Measurements from ENCODE around the gene SNX33.
"Not testable (repeated sequence)": the region's sequence is repeated elsewhere in the genome, so short reads cannot be mapped to it uniquely, and the experiment has no call there.

The SNX33 gene

GRCh38 chr15:75676688-75677464, 29.2 kb downstream of the SNX33 start:
- Histone ChIP-seq H3K4me3 (ENCODE audit: low read depth in 1 of 2, low read length in 2 of 2) (no peak overlapping the region), H3K27me3 (ENCODE audit: insufficient read depth, low read length, poor library complexity) (no peaks in the 10 kb centered on the region), H4K20me1 (ENCODE audit: insufficient read depth, low read length) (no peaks in the 10 kb centered on the region), H3K9ac (ENCODE audit: low read depth, low read length) (no peak overlapping the region), H3K36me3 (ENCODE audit: insufficient read depth, low read length) (no peaks in the 10 kb centered on the region), H3K4me1 (ENCODE audit: insufficient read depth, low read length) (no peaks in the 10 kb centered on the region), H2AFZ (ENCODE audit: low read depth, low read length) (no peak overlapping the region), H3K27ac (ENCODE audit: low read length) (no peak overlapping the region), H3K9me3 (ENCODE audit: insufficient read depth, low read length, severe bottlenecking) (no peaks in the 10 kb centered on the region), H3K79me2 (ENCODE audit: insufficient read depth, low read length) (no peaks in the 10 kb centered on the region), H3K4me2 (ENCODE audit: insufficient read depth, low read length) (no peak overlapping the region)
- ATAC-seq (ENCODE audit: insufficient read depth, low read depth) = no peak
- DNase-seq = no peak
- TF ChIP-seq, protein P1, sequence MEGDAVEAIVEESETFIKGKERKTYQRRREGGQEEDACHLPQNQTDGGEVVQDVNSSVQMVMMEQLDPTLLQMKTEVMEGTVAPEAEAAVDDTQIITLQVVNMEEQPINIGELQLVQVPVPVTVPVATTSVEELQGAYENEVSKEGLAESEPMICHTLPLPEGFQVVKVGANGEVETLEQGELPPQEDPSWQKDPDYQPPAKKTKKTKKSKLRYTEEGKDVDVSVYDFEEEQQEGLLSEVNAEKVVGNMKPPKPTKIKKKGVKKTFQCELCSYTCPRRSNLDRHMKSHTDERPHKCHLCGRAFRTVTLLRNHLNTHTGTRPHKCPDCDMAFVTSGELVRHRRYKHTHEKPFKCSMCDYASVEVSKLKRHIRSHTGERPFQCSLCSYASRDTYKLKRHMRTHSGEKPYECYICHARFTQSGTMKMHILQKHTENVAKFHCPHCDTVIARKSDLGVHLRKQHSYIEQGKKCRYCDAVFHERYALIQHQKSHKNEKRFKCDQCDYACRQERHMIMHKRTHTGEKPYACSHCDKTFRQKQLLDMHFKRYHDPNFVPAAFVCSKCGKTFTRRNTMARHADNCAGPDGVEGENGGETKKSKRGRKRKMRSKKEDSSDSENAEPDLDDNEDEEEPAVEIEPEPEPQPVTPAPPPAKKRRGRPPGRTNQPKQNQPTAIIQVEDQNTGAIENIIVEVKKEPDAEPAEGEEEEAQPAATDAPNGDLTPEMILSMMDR (IDR thresholded peaks at IDR 0.05; ENCODE audit: borderline replicate concordance, extremely low read depth, low read length, poor library complexity, severe bottlenecking) = no peak
- TF ChIP-seq EZH2 (IDR thresholded peaks at IDR 0.05; ENCODE audit: borderline replicate concordance, low read depth, low read length, severe bottlenecking) = no peak

DNA sequence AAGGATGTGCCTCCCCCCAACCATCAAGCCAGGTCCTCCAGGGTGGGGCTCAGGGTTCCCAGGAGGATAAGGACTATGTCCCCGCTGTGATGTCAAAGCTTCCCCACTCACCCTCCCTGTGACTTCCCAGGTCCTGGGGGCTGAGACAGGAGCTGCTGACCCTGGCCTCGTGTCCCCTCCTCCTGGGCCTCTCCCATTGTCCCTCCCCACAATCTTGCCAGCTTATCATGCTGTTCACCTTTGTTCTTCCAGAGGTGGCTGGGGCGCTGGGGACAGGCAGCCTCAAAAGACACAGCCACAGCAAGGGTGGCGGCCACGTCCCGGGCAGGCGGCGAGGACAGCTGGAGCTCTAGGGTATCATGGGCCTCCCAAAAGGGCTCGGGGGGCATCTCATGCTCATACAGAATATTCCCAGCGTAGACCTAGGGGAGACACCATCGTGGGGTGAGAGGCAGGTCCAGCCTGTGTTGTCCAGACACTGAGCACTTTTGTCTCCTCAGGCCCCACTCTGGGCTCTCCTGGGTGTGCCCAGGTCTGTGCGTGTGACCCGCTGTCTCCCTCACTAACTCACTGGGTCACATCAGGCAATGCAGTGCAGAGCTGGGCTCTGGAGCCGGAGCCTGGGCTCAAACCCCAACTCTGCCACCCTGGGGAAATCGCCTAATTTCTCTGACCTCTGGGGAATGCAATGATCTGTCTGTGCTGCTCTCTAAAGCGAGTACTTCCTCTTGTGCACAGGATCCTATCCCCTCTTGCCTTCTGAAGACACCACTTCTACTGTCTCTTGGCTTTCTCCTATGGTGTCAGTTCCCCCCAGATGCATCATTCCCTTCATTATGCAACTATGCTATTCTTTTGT, 30.0 kb downstream of the SNX33 start:
- Histone ChIP-seq H3K79me2 (ENCODE audit: insufficient read depth, low read length) (no peaks in the 10 kb centered on the region), H2AFZ (ENCODE audit: low read depth, low read length) (no peak overlapping the region), H3K9me3 (ENCODE audit: insufficient read depth, low read length, severe bottlenecking) (no peaks in the 10 kb centered on the region), H3K4me2 (ENCODE audit: insufficient read depth, low read length) (no peak overlapping the region), H3K9ac (ENCODE audit: low read depth, low read length) (no peak overlapping the region), H3K4me1 (ENCODE audit: insufficient read depth, low read length) (no peaks in the 10 kb centered on the region), H3K27ac (ENCODE audit: low read length) (no peak overlapping the region), H4K20me1 (ENCODE audit: insufficient read depth, low read length) (no peaks in the 10 kb centered on the region), H3K4me3 (ENCODE audit: low read depth in 1 of 2, low read length in 2 of 2) (no peak overlapping the region), H3K36me3 (ENCODE audit: insufficient read depth, low read length) (no peaks in the 10 kb centered on the region), H3K27me3 (ENCODE audit: insufficient read depth, low read length, poor library complexity) (no peaks in the 10 kb centered on the region)
- TF ChIP-seq, protein P1 (IDR thresholded peaks at IDR 0.05; ENCODE audit: borderline replicate concordance, extremely low read depth, low read length, poor library complexity, severe bottlenecking) = no peak
- TF ChIP-seq EZH2 (IDR thresholded peaks at IDR 0.05; ENCODE audit: borderline replicate concordance, low read depth, low read length, severe bottlenecking) = no peak
- DNase-seq = no peak
- ATAC-seq (ENCODE audit: insufficient read depth, low read depth) = no peak

GRCh38 chr15:75678324-75678690, 30.6 kb downstream of the SNX33 start:
- not testable (repeated sequence) for DNase-seq; H3K79me2 ChIP-seq (ENCODE audit: insufficient read depth, low read length); H4K20me1 ChIP-seq (ENCODE audit: insufficient read depth, low read length); H3K4me3 ChIP-seq (ENCODE audit: low read depth in 1 of 2, low read length in 2 of 2); H3K4me2 ChIP-seq (ENCODE audit: insufficient read depth, low read length); ATAC-seq (ENCODE audit: insufficient read depth, low read depth); H3K9ac ChIP-seq (ENCODE audit: low read depth, low read length); H3K27ac ChIP-seq (ENCODE audit: low read length); H3K36me3 ChIP-seq (ENCODE audit: insufficient read depth, low read length); H3K27me3 ChIP-seq (ENCODE audit: insufficient read depth, low read length, poor library complexity); H3K9me3 ChIP-seq (ENCODE audit: insufficient read depth, low read length, severe bottlenecking); H3K4me1 ChIP-seq (ENCODE audit: insufficient read depth, low read length); H2AFZ ChIP-seq (ENCODE audit: low read depth, low read length)
